Measurements from ENCODE around the gene ETV6. TPM values are rescaled to one million over a fixed set of nuclear protein-coding genes. Genes with fewer than 3 reads are reported as not detected.

ETV6 gene
- total RNA-seq, 2 donors from 2014 or later, result 41.4 to 58.4 TPM

GRCh38 chr12:11739980-11740577 lies 90.6 kb downstream of the ETV6 start:
- H3K27ac ChIP-seq, result peak overlapping the region in 1 of 2 donors; percentile 10
- H3K4me1 ChIP-seq (ENCODE audit: control insufficient read depth in 1 of 2, low read depth in 2 of 2), result peaks cover 34 to 69% of the 10 kb centered on the region in 2 donors
- H3K9me3 ChIP-seq, result no peaks in the 10 kb centered on the region
- peak overlapping the region; percentile 17 for H3K4me3 ChIP-seq
- H3K27me3 ChIP-seq (replicated peaks; ENCODE audit: insufficient read depth), result no peaks in the 10 kb centered on the region
- H3K36me3 ChIP-seq, result no peaks in the 10 kb centered on the region
- no peak for TF ChIP-seq CTCF (IDR thresholded peaks at IDR 0.05)
- no peak for ATAC-seq (ENCODE audit: insufficient number of reproducible peaks, low FRiP score, low read depth)
- no peak for DNase-seq (ENCODE audit: low spot score)

- H3K9me3 ChIP-seq, result no peaks in the 10 kb centered on the region
- H3K4me3 ChIP-seq, result no peak overlapping the region
- peaks cover 44 to 84% of the 10 kb centered on the region in 2 donors for H3K4me1 ChIP-seq (ENCODE audit: control insufficient read depth in 1 of 2, low read depth in 2 of 2)
- no peaks in the 10 kb centered on the region for H3K36me3 ChIP-seq
- no peak overlapping the region for H3K27ac ChIP-seq
- no peak for DNase-seq (ENCODE audit: low spot score)
- ATAC-seq (ENCODE audit: insufficient number of reproducible peaks, low FRiP score, low read depth), result no peak
- no peak for TF ChIP-seq CTCF (IDR thresholded peaks at IDR 0.05)
- no peaks in the 10 kb centered on the region for H3K27me3 ChIP-seq (replicated peaks; ENCODE audit: insufficient read depth)
Measured at GRCh38 chr12:11741434-11742092, 92.1 kb downstream of the ETV6 start.

- no peak for TF ChIP-seq CTCF (IDR thresholded peaks at IDR 0.05)
- Histone ChIP-seq H3K27ac (no peak overlapping the region), H3K27me3 (replicated peaks; ENCODE audit: insufficient read depth) (no peaks in the 10 kb centered on the region), H3K4me3 (no peak overlapping the region), H3K9me3 (no peaks in the 10 kb centered on the region), H3K4me1 (ENCODE audit: control insufficient read depth in 1 of 2, low read depth in 2 of 2) (peaks cover 49 to 65% of the 10 kb centered on the region in 2 donors), H3K36me3 (no peaks in the 10 kb centered on the region)
- ATAC-seq (ENCODE audit: insufficient number of reproducible peaks, low FRiP score, low read depth), result no peak
- no peak for DNase-seq (ENCODE audit: low spot score)
Measured at GRCh38 chr12:11743423-11744409, 94.2 kb downstream of the ETV6 start.

- DNase-seq (ENCODE audit: low spot score) (no peak), ATAC-seq (ENCODE audit: insufficient number of reproducible peaks, low FRiP score, low read depth) (no peak)
- Histone ChIP-seq H3K36me3 (no peaks in the 10 kb centered on the region), H3K27ac (no peak overlapping the region), H3K4me1 (ENCODE audit: control insufficient read depth in 1 of 2, low read depth in 2 of 2) (peaks cover 48 to 63% of the 10 kb centered on the region in 2 donors), H3K27me3 (replicated peaks; ENCODE audit: insufficient read depth) (no peaks in the 10 kb centered on the region), H3K9me3 (no peaks in the 10 kb centered on the region), H3K4me3 (no peak overlapping the region)
- TF ChIP-seq CTCF (IDR thresholded peaks at IDR 0.05), result no peak
Measured at GRCh38 chr12:11744410-11744801, 94.9 kb downstream of the ETV6 start.

- H3K9me3 ChIP-seq, result no peaks in the 10 kb centered on the region
- H3K27me3 ChIP-seq (replicated peaks; ENCODE audit: insufficient read depth), result no peaks in the 10 kb centered on the region
- DNase-seq (ENCODE audit: low spot score), result no peak
- no peak overlapping the region for H3K4me3 ChIP-seq
- TF ChIP-seq CTCF (IDR thresholded peaks at IDR 0.05), result no peak
- H3K27ac ChIP-seq, result peak overlapping the region in 1 of 2 donors; percentile 32
- peaks cover 42 to 56% of the 10 kb centered on the region in 2 donors for H3K4me1 ChIP-seq (ENCODE audit: control insufficient read depth in 1 of 2, low read depth in 2 of 2)
- H3K36me3 ChIP-seq, result no peaks in the 10 kb centered on the region
- ATAC-seq (ENCODE audit: insufficient number of reproducible peaks, low FRiP score, low read depth), result no peak
Measured at GRCh38 chr12:11745113-11745512, 95.6 kb downstream of the ETV6 start.
